K562 (cell line): Measurements from ENCODE around the gene MED14. TPM values are rescaled to one million over a fixed set of nuclear protein-coding genes. Genes with fewer than 3 reads are reported as not detected.

Source experiments
- ATAC-seq: fragments of 200-7000 bp; cut with Tn5 transposase; 3 replicates; pipeline ENCODE4 v1.9.1; 2020; ENCODE audit warnings: moderate library complexity
- BruUV-seq: library from RNA; stranded (reverse); fragments of 400-500 nt; replicated peaks from 2 replicates; lab custom pipeline; 2021; lab: Mats Ljungman, UMichigan
- CTCF ChIA-PET: fragments of 300-600 bp; formaldehyde crosslinking; extraction: SDS; loops from one replicate; lab custom pipeline; 2021; ENCODE audit warnings: low intra/inter-chr PET ratio; lab: Yijun Ruan, JAX
- POLR2A ChIA-PET: fragments of 300-600, 350-650 bp; sonication (Branson Sonifier 250); formaldehyde crosslinking; extraction: SDS; loops from one replicate; lab custom pipeline; 2021; ENCODE audit warnings: antibody characterized with exemption, inconsistent platforms; lab: Yijun Ruan, JAX
- DNase-seq, 4 experiments: peaks; one replicate each; pipeline versions ENCODE4 v3.0.0 to v3.0.0-alpha.2; 2011 to 2018; ENCODE audit warnings: low spot score in 3 of 4, mixed read lengths in 3 of 4; ENCODE audit errors: extremely low read depth in 1 of 4
- FAIRE-seq: peaks from 2 replicates; lab custom pipeline; 2011; peaks lifted over from hg19 to GRCh38; lab: Jason Lieb, UNC
- H2AFZ ChIP-seq: 2 replicates; pipeline ENCODE4 v1.6.0; 2011; ENCODE audit warnings: low read depth, low read length, control low read depth, inconsistent platforms
- H3K27ac ChIP-seq: fragments of 200-600 bp; 3 replicates; pipeline ENCODE4 v1.8.0; 2011; ENCODE audit warnings: low read depth, mild to moderate bottlenecking, control low read depth, inconsistent platforms, low read length, moderate library complexity, mixed read lengths; ENCODE audit errors: extremely low read depth
- H3K27me3 ChIP-seq, 2 experiments: fragments of 300-600 bp in 1 of 2; 2 replicates in 1 of 2; 3 replicates in 1 of 2; pipeline versions ENCODE4 v1.6.0 to v1.8.0; 2011; ENCODE audit warnings: inconsistent platforms in 2 of 2, low read length in 2 of 2, mild to moderate bottlenecking in 1 of 2, mixed read lengths in 1 of 2, moderate library complexity in 1 of 2; ENCODE audit not compliant: control insufficient read depth in 2 of 2, insufficient read depth in 2 of 2
- H3K36me3 ChIP-seq: fragments of 300-600 bp; 3 replicates; pipeline ENCODE4 v1.8.0; 2011; ENCODE audit warnings: mild to moderate bottlenecking, low read length, inconsistent platforms; ENCODE audit not compliant: control insufficient read depth, insufficient read depth
- H3K4me1 ChIP-seq, 2 experiments: fragments of 200-600 bp in 1 of 2; replicated peaks in 1 of 2; 2 replicates in 1 of 2; 3 replicates in 1 of 2; pipeline versions ENCODE4 v1.5.1 to v1.8.0; 2011; ENCODE audit warnings: inconsistent platforms in 2 of 2, low read length in 2 of 2, mild to moderate bottlenecking in 1 of 2, mixed read lengths in 1 of 2, moderate library complexity in 1 of 2; ENCODE audit not compliant: control insufficient read depth in 2 of 2, insufficient read depth in 2 of 2
- H3K4me2 ChIP-seq: 2 replicates; pipeline ENCODE4 v1.6.1; 2011; ENCODE audit warnings: low read length, control low read depth, inconsistent platforms, mixed read lengths; ENCODE audit not compliant: insufficient read depth
- H3K4me3 ChIP-seq: fragments of 200-600 bp; sonication (generic), shearing (Covaris generic); 2 replicates; pipeline ENCODE4 v1.5.1; 2016; ENCODE audit warnings: control low read depth, inconsistent platforms
- H3K79me2 ChIP-seq: fragments of 200-600 bp; 3 replicates; pipeline ENCODE4 v1.8.0; 2011; ENCODE audit warnings: low read length, inconsistent platforms; ENCODE audit not compliant: control insufficient read depth, insufficient read depth
- H3K9ac ChIP-seq, 2 experiments: 2 replicates each; pipeline versions ENCODE4 v1.6.0 to v1.6.1; 2011; ENCODE audit warnings: low read depth in 2 of 2, low read length in 2 of 2, control low read depth in 1 of 2, inconsistent platforms in 1 of 2, mild to moderate bottlenecking in 1 of 2, mixed read lengths in 1 of 2; ENCODE audit not compliant: insufficient read depth in 1 of 2
- H3K9me1 ChIP-seq: one replicate; pipeline ENCODE4 v1.6.0; 2011; ENCODE audit warnings: inconsistent platforms, mild to moderate bottlenecking, low read length, moderate library complexity; ENCODE audit not compliant: control insufficient read depth, insufficient read depth
- H3K9me3 ChIP-seq: replicated peaks from 2 replicates; pipeline ENCODE4 v1.5.1; 2011; ENCODE audit warnings: low read depth, low read length, inconsistent platforms; ENCODE audit not compliant: control insufficient read depth, insufficient read depth
- H4K20me1 ChIP-seq: replicated peaks from 2 replicates; pipeline ENCODE4 v1.6.1; 2011; ENCODE audit warnings: low read length, inconsistent platforms, mixed read lengths; ENCODE audit not compliant: control insufficient read depth, insufficient read depth
- ASH1L ChIP-seq: fragments of 450-650 bp; IDR thresholded peaks from 2 replicates; pipeline ENCODE4 v1.6.1; 2018; ENCODE audit warnings: borderline replicate concordance, mild to moderate bottlenecking, low read depth; ENCODE audit not compliant: partially characterized antibody
- CEBPB ChIP-seq: fragments of 450-650 bp; IDR thresholded peaks from 2 replicates; pipeline ENCODE4 v1.6.1; 2016; ENCODE audit warnings: missing genetic modification characterization, missing compliant biosample characterization
- CEBPG ChIP-seq, 3 experiments: fragments of 200-800 bp in 1 of 3; sonication (Bioruptor generic) in 1 of 3; sonication (generic) in 1 of 3; formaldehyde crosslinking in 1 of 3; IDR thresholded peaks in 2 of 3; conservative IDR thresholded peaks in 1 of 3; 2 replicates each; pipeline versions ENCODE4 v1.6.1 to v1.8.0; 2016 to 2022; ENCODE audit warnings: missing compliant biosample characterization in 2 of 3, missing genetic modification characterization in 2 of 3, mild to moderate bottlenecking in 1 of 3, missing genetic modification reagents in 1 of 3
- MBD2 ChIP-seq: sonication (generic); IDR thresholded peaks from 2 replicates; pipeline ENCODE4 v1.6.1; 2016; ENCODE audit warnings: low read depth, borderline replicate concordance
- SMARCA5 ChIP-seq: fragments of 450-650 bp; IDR thresholded peaks from 2 replicates; pipeline ENCODE4 v1.6.1; 2016
- XRCC3 ChIP-seq: fragments of 450-650 bp; IDR thresholded peaks from 2 replicates; pipeline ENCODE4 v1.6.1; 2017; ENCODE audit warnings: mild to moderate bottlenecking, moderate library complexity
- ZNF232 ChIP-seq: sonication (generic); formaldehyde crosslinking; IDR thresholded peaks from 2 replicates; pipeline ENCODE4 v1.8.0; 2022; ENCODE audit warnings: mild to moderate bottlenecking, missing genetic modification reagents
- ZNF277 ChIP-seq: fragments of 250-450 bp; sonication (Bioruptor Pico); IDR thresholded peaks from 2 replicates; pipeline ENCODE4 v1.8.0; 2022; ENCODE audit warnings: inconsistent platforms, mild to moderate bottlenecking, moderate library complexity, borderline replicate concordance
- ZNF75A ChIP-seq: fragments of 450-650 bp; formaldehyde crosslinking; IDR thresholded peaks from 2 replicates; pipeline ENCODE4 v1.4.0; 2020; ENCODE audit warnings: mild to moderate bottlenecking
- WGBS: fragments of 100-300 bp; shearing (Covaris generic); methylation state at CpG from one replicate; pipeline ENCODE4 v1.1.6; 2016; ENCODE audit warnings: low coverage, mixed read lengths; ENCODE audit not compliant: insufficient coverage; ENCODE audit errors: missing lambda C conversion rate; 5-methylcytosine and 5-hydroxymethylcytosine counted together
- in situ Hi-C: fragments of 300-500 bp; cut with MboI; formaldehyde crosslinking; loops from 4 replicates; pipeline ENCODE4 v1.15.0; 2018; ENCODE audit warnings: inconsistent platforms, mixed read lengths
- intact Hi-C: fragments of 100-400 bp; cut with micrococcal nuclease; formaldehyde crosslinking; loops from 2 replicates; pipeline ENCODE4 v1.14.2; 2022
- polyA plus RNA-seq, 8 experiments: library from polyadenylated mRNA; depleted of rRNA in 4 of 8; stranded (reverse) in 5 of 8; unstranded in 3 of 8; fragments of >200 nt; fragmentation: Nextera tagmentation in 2 of 8; fragmentation: Illumina TruSeq in 1 of 8; extraction: Ambion mirVana in 2 of 8; extraction: Trizol in 1 of 8; gene quantifications; 2 replicates each; pipeline versions ENCODE4 v1.2.1 to v1.2.3, GENCODE V29; 2011 to 2014; ENCODE audit warnings: inconsistent platforms in 1 of 8, missing spikeins in 1 of 8
- total RNA-seq, 7 experiments: library from RNA; depleted of rRNA in 6 of 7; stranded (reverse); fragments of >200 nt in 6 of 7; fragmentation: Illumina TruSeq in 2 of 7; extraction: Trizol in 2 of 7; gene quantifications; 2 replicates each; pipeline versions ENCODE4 v1.2.1 to v1.2.3, GENCODE V29; 2011 to 2021; ENCODE audit warnings: low replicate concordance in 1 of 7

The MED14 gene
- total and polyA plus RNA-seq, 9 of the 15 experiments (the other 6 are each of a cell fraction or from before 2014, with no cell fraction given), result 9.2 to 35.3 (median 18.7) TPM

GRCh38 chrX:40772290-40772689 lies 36.9 kb upstream of the MED14 start:
- CTCF ChIA-PET, result no interaction called here

GRCh38 chrX:40761762-40762161 lies 26.4 kb upstream of the MED14 start:
- H3K9me3 ChIP-seq, result no peaks in the 10 kb centered on the region
- ChIA-PET POLR2A (no interaction called here), CTCF (no interaction called here)
- DNase-seq (no peak), FAIRE-seq (no peak), ATAC-seq (no peak)
- no peaks in the 10 kb centered on the region for H3K36me3 ChIP-seq
- H3K27me3 ChIP-seq, result no peaks in the 10 kb centered on the region
- H3K27ac ChIP-seq, result no peak overlapping the region
- TF ChIP-seq ASH1L, result no peak
- TF ChIP-seq MBD2, result no peak
- no peak for TF ChIP-seq SMARCA5
- 0 out of 2 replicates have a peak, but pooled peaks have one; percentile 28 for TF ChIP-seq CEBPB (tag)
- BruUV-seq, result no TSS peak
- H4K20me1 ChIP-seq, result no peaks in the 10 kb centered on the region
- no peak overlapping the region for H3K4me2 ChIP-seq
- H3K9ac ChIP-seq, result no peak overlapping the region
- no peaks in the 10 kb centered on the region for H3K9me1 ChIP-seq
- in situ Hi-C loops, result no loop called here
- no peaks in the 10 kb centered on the region for H3K79me2 ChIP-seq
- H3K4me1 ChIP-seq, result no peaks in the 10 kb centered on the region
- WGBS, result 0% methylated on average over 1 of the region's 1 CpG
- no peak overlapping the region for H2AFZ ChIP-seq
- no peak overlapping the region for H3K4me3 ChIP-seq
- intact Hi-C loops, result no loop called here

More at GRCh38 chrX:40772290-40772689, 36.9 kb upstream of the MED14 start:
- WGBS, result 0% methylated on average over 2 of the region's 2 CpGs
- in situ Hi-C loops (no loop called here), intact Hi-C loops (no loop called here)
- Histone ChIP-seq H3K36me3 (no peaks in the 10 kb centered on the region), H3K4me1 (no peaks in the 10 kb centered on the region), H3K27me3 (no peaks in the 10 kb centered on the region), H3K9ac (no peak overlapping the region), H3K27ac (no peak overlapping the region), H3K4me3 (no peak overlapping the region), H3K9me3 (no peaks in the 10 kb centered on the region), H3K79me2 (no peaks in the 10 kb centered on the region), H4K20me1 (no peaks in the 10 kb centered on the region), H3K9me1 (no peaks in the 10 kb centered on the region), H3K4me2 (no peak overlapping the region), H2AFZ (no peak overlapping the region)
- POLR2A ChIA-PET, result no interaction called here
- ATAC-seq (no peak), DNase-seq (no peak), FAIRE-seq (no peak)
- no TSS peak for BruUV-seq
- TF ChIP-seq ZNF277 (CRISPR knock-in tag) (no peak), ZNF75A (CRISPR knock-in tag) (no peak), CEBPG (CRISPR knock-in tag; IDR thresholded peaks at IDR 0.05) (no peak), CEBPG (tag; conservative IDR thresholded peaks at IDR 0.05 in 1 of 2, IDR thresholded peaks at IDR 0.05 in 1 of 2) (no peak), ZNF232 (CRISPR knock-in tag) (no peak), XRCC3 (no peak)
